Esophagus muscularis mucosa (tissue), 4 donors: ENCODE data around the gene KCTD21.

Experiments used
- CTCF ChIP-seq, 3 experiments: fragments of 200-600 bp in 2 of 3; fragments of 450-650 bp in 1 of 3; sonication (generic) in 2 of 3; IDR thresholded peaks; one replicate each; pipeline ENCODE4 v1.5.1; 2017 to 2019; ENCODE audit warnings: antibody characterized with exemption in 3 of 3, mild to moderate bottlenecking in 2 of 3, moderate library complexity in 1 of 3
- EP300 ChIP-seq: sonication (generic); formaldehyde crosslinking; IDR thresholded peaks from one replicate; pipeline ENCODE4 v1.6.1; 2017; ENCODE audit warnings: antibody characterized with exemption
- POLR2A ChIP-seq: fragments of 450-650 bp; IDR thresholded peaks from one replicate; pipeline ENCODE4 v1.6.1; 2017; ENCODE audit warnings: antibody characterized with exemption, moderate library complexity, mild to moderate bottlenecking, low read depth
- POLR2AphosphoS5 ChIP-seq, 2 donors: sonication (generic); formaldehyde crosslinking; IDR thresholded peaks; one replicate each; pipeline ENCODE4 v1.6.1; 2017; ENCODE audit warnings: antibody characterized with exemption in 2 of 2

GRCh38 chr11:78217650-78218541, 29.5 kb upstream of the KCTD21 start:
- no peak for TF ChIP-seq POLR2A
- TF ChIP-seq CTCF (IDR thresholded peaks at IDR 0.05), result no peak
- TF ChIP-seq EP300, result no peak
- no peak for TF ChIP-seq POLR2AphosphoS5 (IDR thresholded peaks at IDR 0.05)
